BJ (cell line): Measurements from ENCODE around the gene CELF6. TPM values are rescaled to one million over a fixed set of nuclear protein-coding genes. Genes with fewer than 3 reads are reported as not detected.
A peak's percentile ranks its signal among the peaks of the same experiment; 100 is the strongest.

ENCODE experiments used
- CTCF ChIA-PET: fragments of 350-600 bp; formaldehyde crosslinking; extraction: SDS; loops from one replicate; lab custom pipeline; 2021; ENCODE audit warnings: antibody characterized with exemption, inconsistent platforms; lab: Yijun Ruan, JAX
- POLR2A ChIA-PET: fragments of 300-600 bp; sonication (Branson Sonifier 250); formaldehyde crosslinking; extraction: SDS; loops from one replicate; lab custom pipeline; 2021; ENCODE audit warnings: antibody characterized with exemption; lab: Charles Lee
- DNase-seq: peaks from one replicate; pipeline ENCODE4 v3.0.0-alpha.2; 2011; ENCODE audit warnings: low read depth
- H3K27me3 ChIP-seq: 2 replicates; pipeline ENCODE4 v1.6.0; 2011; ENCODE audit warnings: low read length; ENCODE audit not compliant: control insufficient read depth, insufficient read depth
- H3K36me3 ChIP-seq: 2 replicates; pipeline ENCODE4 v1.5.1; 2011; ENCODE audit warnings: low read length; ENCODE audit not compliant: control insufficient read depth, insufficient read depth
- H3K4me3 ChIP-seq: 2 replicates; pipeline ENCODE4 v1.5.1; 2011; ENCODE audit warnings: low read depth, mild to moderate bottlenecking, control low read depth, low read length
- polyA plus RNA-seq: library from polyadenylated mRNA; depleted of rRNA; stranded (reverse); fragments of >200 nt; gene quantifications from 2 replicates; pipeline ENCODE4 v1.2.3, GENCODE V29; 2011
- TF ChIP-seq, protein P1 (sequence below): IDR thresholded peaks from 2 replicates; pipeline ENCODE4 v1.5.1; 2011; ENCODE audit warnings: low read depth, mild to moderate bottlenecking, control low read depth, inconsistent platforms, low read length, moderate library complexity; ENCODE audit not compliant: insufficient read depth

Gene CELF6
- polyA plus RNA-seq, 1 experiment, result 0.12 TPM

DNA sequence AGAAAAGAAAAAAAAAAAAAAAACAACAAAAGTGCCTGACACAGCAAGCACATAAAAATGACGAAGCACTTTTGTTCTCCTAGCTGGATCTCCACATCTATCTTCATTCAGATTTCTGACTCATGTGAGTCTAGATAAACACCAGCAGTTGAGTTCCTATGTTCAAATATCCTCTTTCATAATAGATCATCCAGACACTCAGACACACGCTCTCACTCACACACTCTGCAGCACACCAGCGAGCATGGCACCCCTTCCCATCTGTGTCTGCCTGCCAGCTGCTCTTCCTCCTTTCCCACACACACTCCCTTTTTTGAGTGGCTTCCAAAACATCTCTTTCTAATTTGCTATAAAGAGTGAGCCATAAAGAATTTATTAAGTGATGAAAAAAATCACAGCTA is 19.8 kb upstream of the CELF6 start:
- ChIA-PET POLR2A (interaction anchor here (0.6 to 0.7 kb wide), 3 partner anchors 21 to 218 kb away, joined by 3 to 9 read pairs (median 7); no protein-coding TSS in a partner anchor), CTCF (interaction anchor here (1.1 to 2.2 kb wide), 4 partner anchors 13 to 332 kb away, joined by 3 to 7 read pairs (median 3); no protein-coding TSS in a partner anchor)
- TF ChIP-seq, protein P1, sequence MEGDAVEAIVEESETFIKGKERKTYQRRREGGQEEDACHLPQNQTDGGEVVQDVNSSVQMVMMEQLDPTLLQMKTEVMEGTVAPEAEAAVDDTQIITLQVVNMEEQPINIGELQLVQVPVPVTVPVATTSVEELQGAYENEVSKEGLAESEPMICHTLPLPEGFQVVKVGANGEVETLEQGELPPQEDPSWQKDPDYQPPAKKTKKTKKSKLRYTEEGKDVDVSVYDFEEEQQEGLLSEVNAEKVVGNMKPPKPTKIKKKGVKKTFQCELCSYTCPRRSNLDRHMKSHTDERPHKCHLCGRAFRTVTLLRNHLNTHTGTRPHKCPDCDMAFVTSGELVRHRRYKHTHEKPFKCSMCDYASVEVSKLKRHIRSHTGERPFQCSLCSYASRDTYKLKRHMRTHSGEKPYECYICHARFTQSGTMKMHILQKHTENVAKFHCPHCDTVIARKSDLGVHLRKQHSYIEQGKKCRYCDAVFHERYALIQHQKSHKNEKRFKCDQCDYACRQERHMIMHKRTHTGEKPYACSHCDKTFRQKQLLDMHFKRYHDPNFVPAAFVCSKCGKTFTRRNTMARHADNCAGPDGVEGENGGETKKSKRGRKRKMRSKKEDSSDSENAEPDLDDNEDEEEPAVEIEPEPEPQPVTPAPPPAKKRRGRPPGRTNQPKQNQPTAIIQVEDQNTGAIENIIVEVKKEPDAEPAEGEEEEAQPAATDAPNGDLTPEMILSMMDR, result no peak
- peak; percentile 94 for DNase-seq
- H3K27me3 ChIP-seq, result no peaks in the 10 kb centered on the region
- H3K4me3 ChIP-seq, result no peak overlapping the region
- H3K36me3 ChIP-seq, result no peaks in the 10 kb centered on the region; the same call in 1 of the 2 replicates

DNA sequence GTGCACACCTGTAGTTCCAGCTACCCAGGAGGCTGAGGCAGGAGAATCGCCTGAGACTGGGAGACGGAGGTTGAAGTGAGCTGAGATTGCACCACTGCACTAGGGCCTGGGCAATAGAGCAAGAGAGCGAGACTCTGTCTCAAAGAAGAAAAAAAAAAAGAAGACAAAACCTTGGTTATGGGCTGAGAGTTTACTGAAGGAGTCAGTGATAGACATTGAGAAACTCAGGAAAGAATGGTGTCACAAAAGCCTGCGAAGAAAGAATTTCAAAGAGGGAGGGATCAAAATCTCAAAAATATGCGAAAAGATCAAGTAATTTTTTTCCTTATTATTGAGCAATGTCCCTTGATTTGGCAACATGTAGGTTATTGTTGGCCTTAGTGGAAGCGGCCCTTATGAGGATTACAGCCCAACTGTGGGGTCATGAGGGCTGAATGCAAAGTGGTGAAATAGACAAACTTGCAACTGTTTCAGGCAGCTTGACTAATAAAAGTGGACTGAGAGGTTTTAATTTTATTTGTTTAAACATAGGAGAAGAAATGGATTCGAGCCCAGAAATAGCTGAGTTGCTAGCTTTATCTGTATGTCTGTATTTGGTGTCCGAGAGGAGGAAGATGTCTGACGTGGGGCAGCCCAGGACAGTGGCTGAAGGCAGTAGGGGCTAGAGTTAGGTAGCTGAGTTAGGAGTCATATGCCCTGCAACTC is 18.8 kb upstream of the CELF6 start:
- ChIA-PET CTCF (interaction anchor here (0.6 to 2.2 kb wide), 6 partner anchors 12 to 333 kb away, joined by 3 to 9 read pairs (median 3); no protein-coding TSS in a partner anchor), POLR2A (no interaction called here)
- DNase-seq, result peak; percentile 85
- TF ChIP-seq, protein P1, result no peak
- Histone ChIP-seq H3K36me3 (no peaks in the 10 kb centered on the region), H3K4me3 (no peak overlapping the region), H3K27me3 (no peaks in the 10 kb centered on the region)

DNA sequence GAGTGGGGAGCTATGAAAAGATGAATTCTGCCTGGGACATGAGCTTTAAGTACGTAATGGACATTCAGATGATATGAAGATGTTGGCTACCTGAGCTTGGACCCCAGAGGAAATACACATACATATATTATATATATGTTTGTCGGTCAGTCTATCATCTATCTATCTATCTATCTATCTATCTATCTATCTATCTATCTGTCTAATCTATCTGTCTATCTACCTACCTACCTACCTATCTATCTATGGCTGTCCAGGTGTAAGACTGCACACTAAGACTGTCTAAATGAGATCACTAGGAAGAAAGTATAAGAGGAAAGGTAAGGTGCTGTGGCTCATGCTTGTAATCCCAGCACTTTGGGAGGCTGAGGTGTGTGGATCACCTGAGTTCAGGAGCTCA is 18.2 kb upstream of the CELF6 start:
- no peaks in the 10 kb centered on the region for H3K27me3 ChIP-seq
- TF ChIP-seq, protein P1, result no peak
- ChIA-PET POLR2A (no interaction called here), CTCF (interaction anchor here (0.9 to 2.2 kb wide), 3 partner anchors 12 to 135 kb away, joined by 3 to 9 read pairs (median 7); no protein-coding TSS in a partner anchor)
- DNase-seq, result no peak
- no peak overlapping the region for H3K4me3 ChIP-seq
- H3K36me3 ChIP-seq, result no peaks in the 10 kb centered on the region

DNA sequence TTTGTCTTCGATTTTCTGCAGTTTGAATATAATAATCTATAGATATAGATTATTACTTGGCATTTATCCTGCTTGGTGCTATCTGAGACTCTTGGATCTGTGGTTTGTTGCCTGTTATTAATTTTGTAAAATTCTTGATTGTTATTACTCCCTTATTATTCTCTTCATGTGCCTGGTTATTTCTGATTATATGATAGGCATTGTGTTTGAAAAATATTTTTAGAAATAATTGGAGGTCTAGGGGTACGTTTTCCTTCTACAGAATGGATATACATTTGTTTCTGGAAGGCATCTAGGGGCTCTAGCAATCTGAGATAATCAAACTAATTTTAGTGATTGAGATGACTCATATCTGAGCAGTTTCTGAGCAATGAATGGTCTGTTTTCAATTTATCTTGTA is 14.9 kb upstream of the CELF6 start:
- H3K36me3 ChIP-seq, result no peaks in the 10 kb centered on the region
- no peak for DNase-seq
- H3K27me3 ChIP-seq, result no peaks in the 10 kb centered on the region
- TF ChIP-seq, protein P1, result no peak
- ChIA-PET POLR2A (no interaction called here), CTCF (no interaction called here)
- no peak overlapping the region for H3K4me3 ChIP-seq

DNA sequence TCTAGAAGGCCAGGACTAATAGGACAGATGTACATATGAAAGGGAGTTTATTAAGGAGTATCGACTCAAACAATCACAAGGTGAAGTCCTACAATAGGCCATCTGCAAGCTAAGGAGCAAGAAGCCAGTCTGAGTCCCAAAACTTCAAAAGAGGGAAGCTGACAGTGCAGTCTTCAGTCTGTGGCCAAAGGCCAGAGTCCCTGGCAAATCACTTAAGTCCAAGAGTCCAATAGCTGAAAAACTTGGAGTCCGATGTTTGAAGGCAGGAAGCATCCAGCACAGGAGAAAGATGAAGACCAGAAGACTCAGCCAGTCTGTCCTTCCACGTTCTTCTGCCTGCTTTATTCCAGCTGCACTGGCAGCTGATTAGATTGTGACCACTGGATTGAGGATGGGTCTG is 11.1 kb upstream of the CELF6 start:
- CTCF ChIA-PET, result interaction anchor here (0.7 to 3.1 kb wide), 2 partner anchors 17 to 1804 kb away, joined by 3 to 10 read pairs; no protein-coding TSS in a partner anchor

More for the DNA sequence above, 11.1 kb upstream of the CELF6 start:
- DNase-seq, result no peak
- Histone ChIP-seq H3K27me3 (no peaks in the 10 kb centered on the region), H3K36me3 (no peaks in the 10 kb centered on the region), H3K4me3 (no peak overlapping the region)
- POLR2A ChIA-PET, result no interaction called here
- TF ChIP-seq, protein P1, result no peak
